SK-N-SH treated with all-trans-retinoic acid at 6 μM for 48 hours (cell line): ENCODE results near the gene CRYL1.

Experiments
- ATAC-seq: fragments of 200-7000 bp; cut with Tn5 transposase; 3 replicates; pipeline ENCODE4 v1.9.1; 2020; ENCODE audit warnings: mild to moderate bottlenecking, moderate library complexity
- ARNTL ChIP-seq: fragments of 450-650 bp; formaldehyde crosslinking; IDR thresholded peaks from 2 replicates; pipeline ENCODE4 v1.5.0; 2020; ENCODE audit warnings: low read depth, mild to moderate bottlenecking, moderate library complexity, borderline replicate concordance
- CREB5 ChIP-seq: fragments of 250-450 bp; sonication (Bioruptor Pico); IDR thresholded peaks from 2 replicates; pipeline ENCODE4 v1.5.1; 2020; ENCODE audit warnings: low read depth, mild to moderate bottlenecking, moderate library complexity
- CSDC2 ChIP-seq: fragments of 250-450 bp; sonication (Bioruptor Pico); IDR thresholded peaks from 2 replicates; pipeline ENCODE4 v1.5.0; 2020; ENCODE audit warnings: mild to moderate bottlenecking, moderate library complexity
- GLIS3 ChIP-seq: fragments of 250-450 bp; sonication (Bioruptor Pico); IDR thresholded peaks from 2 replicates; pipeline ENCODE4 v1.5.0; 2020; ENCODE audit warnings: mild to moderate bottlenecking, moderate library complexity
- ISL1 ChIP-seq: fragments of 250-450 bp; sonication (Bioruptor Pico); IDR thresholded peaks from 2 replicates; pipeline ENCODE4 v2.1.2; 2022; ENCODE audit warnings: mild to moderate bottlenecking, moderate library complexity
- OSR1 ChIP-seq: fragments of 250-450 bp; sonication (Bioruptor Pico); IDR thresholded peaks from 2 replicates; pipeline ENCODE4 v1.8.0; 2022; ENCODE audit warnings: moderate library complexity, mild to moderate bottlenecking, inconsistent platforms
- PATZ1 ChIP-seq: fragments of 250-450 bp; sonication (Bioruptor Pico); IDR thresholded peaks from 2 replicates; pipeline ENCODE4 v1.8.0; 2020; ENCODE audit warnings: mild to moderate bottlenecking, moderate library complexity, borderline replicate concordance
- POU6F1 ChIP-seq: fragments of 250-450 bp; sonication (Bioruptor Pico); IDR thresholded peaks from 2 replicates; pipeline ENCODE4 v1.8.0; 2021; ENCODE audit warnings: low read depth, mild to moderate bottlenecking, moderate library complexity, borderline replicate concordance
- PPARA ChIP-seq: fragments of 250-450 bp; sonication (Bioruptor Pico); IDR thresholded peaks from 2 replicates; pipeline ENCODE4 v1.5.0; 2020; ENCODE audit warnings: mild to moderate bottlenecking, borderline replicate concordance
- RARB ChIP-seq: fragments of 250-450 bp; sonication (Bioruptor Pico); IDR thresholded peaks from 2 replicates; pipeline ENCODE4 v1.8.0; 2021; ENCODE audit warnings: mild to moderate bottlenecking, moderate library complexity
- SNAI2 ChIP-seq: fragments of 250-450 bp; sonication (Bioruptor Pico); IDR thresholded peaks from 2 replicates; pipeline ENCODE4 v1.5.0; 2020; ENCODE audit warnings: mild to moderate bottlenecking, moderate library complexity
- TCF4 ChIP-seq: fragments of 250-450 bp; sonication (Bioruptor Pico); IDR thresholded peaks from 2 replicates; pipeline ENCODE4 v1.8.0; 2021; ENCODE audit warnings: mild to moderate bottlenecking, moderate library complexity, borderline replicate concordance
- TOX ChIP-seq: fragments of 250-450 bp; sonication (Bioruptor Pico); IDR thresholded peaks from 2 replicates; pipeline ENCODE4 v1.8.0; 2021; ENCODE audit warnings: mild to moderate bottlenecking, moderate library complexity, borderline replicate concordance
- ZC3H10 ChIP-seq: fragments of 250-450 bp; sonication (Bioruptor Pico); IDR thresholded peaks from 2 replicates; pipeline ENCODE4 v1.5.1; 2021; ENCODE audit warnings: mild to moderate bottlenecking, moderate library complexity
- ZFP3 ChIP-seq: fragments of 250-450 bp; sonication (Bioruptor Pico); IDR thresholded peaks from 2 replicates; pipeline ENCODE4 v1.5.0; 2020; ENCODE audit warnings: mild to moderate bottlenecking, moderate library complexity
- ZFP30 ChIP-seq: fragments of 450-650 bp; formaldehyde crosslinking; IDR thresholded peaks from 2 replicates; pipeline ENCODE4 v1.5.0; 2022; ENCODE audit warnings: mild to moderate bottlenecking, moderate library complexity
- ZNF565 ChIP-seq: fragments of 450-650 bp; formaldehyde crosslinking; conservative IDR thresholded peaks from 2 replicates; pipeline ENCODE4 v1.5.0; 2020; ENCODE audit warnings: low read depth, mild to moderate bottlenecking, moderate library complexity
- ZNF70 ChIP-seq: fragments of 450-650 bp; formaldehyde crosslinking; IDR thresholded peaks from 2 replicates; pipeline ENCODE4 v1.5.0; 2020; ENCODE audit warnings: mild to moderate bottlenecking, moderate library complexity
- ZNF8 ChIP-seq: fragments of 450-650 bp; formaldehyde crosslinking; IDR thresholded peaks from 2 replicates; pipeline ENCODE4 v1.5.0; 2020; ENCODE audit warnings: mild to moderate bottlenecking, moderate library complexity
- TF ChIP-seq, protein P1 (sequence below): fragments of 250-450 bp; sonication (Bioruptor Pico); IDR thresholded peaks from 2 replicates; pipeline ENCODE4 v1.5.1; 2021; ENCODE audit warnings: mild to moderate bottlenecking, moderate library complexity

Gene CRYL1

DNA sequence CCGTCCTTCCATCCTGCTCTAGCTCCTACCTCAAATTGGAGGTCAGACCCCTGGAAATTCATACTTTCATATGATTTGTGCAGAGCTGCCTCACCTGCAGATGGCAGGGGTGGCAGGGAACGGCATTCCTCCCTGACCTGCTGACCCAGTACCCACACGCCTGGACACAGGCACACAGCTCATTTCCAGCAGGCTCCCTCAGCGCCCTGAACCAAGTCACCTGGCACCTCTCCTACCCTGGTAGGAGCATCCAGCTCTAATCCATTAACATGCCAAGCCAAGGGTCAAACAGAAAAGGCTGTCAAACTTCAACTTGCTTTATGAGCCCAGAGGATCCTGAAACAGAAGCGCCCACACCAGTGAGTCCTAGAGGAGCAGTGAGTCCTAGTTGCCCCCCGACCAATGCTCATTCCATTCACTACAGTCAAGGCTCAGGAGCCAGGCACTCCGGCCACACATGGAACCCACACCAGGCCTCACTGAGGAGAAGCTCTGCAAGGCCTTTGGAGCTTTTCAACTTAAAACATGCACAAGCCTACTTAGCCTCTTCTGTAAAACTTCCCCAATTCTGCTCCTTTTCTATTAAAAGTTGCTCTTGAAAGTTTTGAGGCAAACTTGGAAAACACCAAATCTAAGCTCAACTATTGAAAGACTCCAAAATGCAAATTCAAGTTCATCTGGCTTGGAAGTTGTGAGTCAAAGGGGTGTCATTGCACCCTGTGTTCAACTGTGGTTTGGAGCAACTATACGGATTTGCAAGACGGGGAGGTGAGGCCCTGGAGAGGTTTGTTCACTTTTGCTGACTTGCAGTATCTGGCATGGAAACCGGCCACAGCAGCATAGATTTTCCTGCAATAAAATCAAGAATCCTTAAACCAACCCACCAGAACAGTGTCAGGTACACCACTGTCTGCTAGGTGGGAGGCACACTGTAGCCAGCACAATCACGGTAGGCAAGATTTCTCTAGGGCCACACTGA is 96.7 kb downstream of the CRYL1 start:
- ATAC-seq, result no peak
- TF ChIP-seq GLIS3, result no peak
- TF ChIP-seq ISL1, result no peak
- TF ChIP-seq ZC3H10, result no peak
- no peak for TF ChIP-seq PATZ1 (CRISPR knock-in tag)

- TF ChIP-seq ZNF70 (no peak), SNAI2 (CRISPR knock-in tag) (no peak), POU6F1 (CRISPR knock-in tag) (no peak), ZNF565 (CRISPR knock-in tag) (no peak), CREB5 (no peak)
- ATAC-seq, result no peak
Measured at GRCh38 chr13:20426766-20427448, 98.8 kb downstream of the CRYL1 start.

DNA sequence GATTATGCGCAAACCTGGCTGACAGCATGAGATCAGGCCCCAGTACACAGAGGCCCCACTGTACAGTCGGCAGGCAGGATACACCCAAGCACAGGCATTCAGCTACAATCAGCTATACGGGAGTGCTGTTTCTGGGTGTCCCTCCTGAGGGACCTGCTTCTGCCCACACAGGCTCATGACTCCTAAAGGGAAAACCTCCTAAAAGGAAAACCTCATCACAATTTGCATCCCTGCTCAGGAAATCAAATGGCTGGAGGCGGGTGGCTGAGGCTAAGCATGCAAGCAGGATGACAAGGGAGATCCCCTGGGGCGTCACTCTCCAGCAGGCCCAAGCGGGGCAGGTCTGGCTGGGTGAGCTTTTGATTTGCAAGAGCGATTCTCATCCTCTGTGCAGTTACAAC is 99.8 kb downstream of the CRYL1 start:
- no peak for ATAC-seq
- TF ChIP-seq, protein P1, sequence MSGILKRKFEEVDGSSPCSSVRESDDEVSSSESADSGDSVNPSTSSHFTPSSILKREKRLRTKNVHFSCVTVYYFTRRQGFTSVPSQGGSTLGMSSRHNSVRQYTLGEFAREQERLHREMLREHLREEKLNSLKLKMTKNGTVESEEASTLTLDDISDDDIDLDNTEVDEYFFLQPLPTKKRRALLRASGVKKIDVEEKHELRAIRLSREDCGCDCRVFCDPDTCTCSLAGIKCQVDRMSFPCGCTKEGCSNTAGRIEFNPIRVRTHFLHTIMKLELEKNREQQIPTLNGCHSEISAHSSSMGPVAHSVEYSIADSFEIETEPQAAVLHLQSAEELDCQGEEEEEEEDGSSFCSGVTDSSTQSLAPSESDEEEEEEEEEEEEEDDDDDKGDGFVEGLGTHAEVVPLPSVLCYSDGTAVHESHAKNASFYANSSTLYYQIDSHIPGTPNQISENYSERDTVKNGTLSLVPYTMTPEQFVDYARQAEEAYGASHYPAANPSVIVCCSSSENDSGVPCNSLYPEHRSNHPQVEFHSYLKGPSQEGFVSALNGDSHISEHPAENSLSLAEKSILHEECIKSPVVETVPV (CRISPR knock-in tag), result no peak
- no peak for TF ChIP-seq PPARA (CRISPR knock-in tag)
- TF ChIP-seq, all 23 proteins: peak for 0

DNA sequence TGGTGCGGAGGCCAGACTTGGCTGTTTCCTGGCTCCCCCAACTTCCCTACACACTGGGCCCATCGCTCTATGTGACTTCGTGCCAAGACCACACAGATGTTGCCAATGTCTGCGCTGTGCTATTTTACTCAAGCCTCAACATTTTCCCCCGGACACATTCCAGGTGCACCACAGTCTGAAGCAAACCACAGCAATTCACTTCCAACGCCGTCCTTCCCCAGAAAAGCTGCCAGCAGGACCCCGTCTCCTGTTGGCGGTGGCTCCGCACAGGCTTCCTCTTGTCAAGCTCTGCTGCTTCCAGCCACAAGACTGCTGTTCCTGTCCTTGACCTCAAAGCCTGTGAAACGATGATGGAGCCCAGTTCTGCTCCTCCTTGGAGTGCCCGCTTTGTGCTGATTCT is 100.7 kb downstream of the CRYL1 start:
- no peak for ATAC-seq

GRCh38 chr13:20424559-20424852 is 101.2 kb downstream of the CRYL1 start:
- TF ChIP-seq PATZ1 (CRISPR knock-in tag) (no peak), ZC3H10 (no peak), OSR1 (CRISPR knock-in tag) (no peak), RARB (CRISPR knock-in tag) (no peak), ZFP3 (no peak), TOX (CRISPR knock-in tag) (no peak), TCF4 (CRISPR knock-in tag) (no peak), ARNTL (CRISPR knock-in tag) (no peak), ZNF70 (no peak), ZNF8 (CRISPR knock-in tag) (no peak), ZFP30 (no peak)
- no peak for ATAC-seq

More for the DNA sequence above, 100.7 kb downstream of the CRYL1 start:
- TF ChIP-seq CSDC2 (CRISPR knock-in tag), result no peak
- TF ChIP-seq ZNF8 (CRISPR knock-in tag), result no peak
- TF ChIP-seq RARB (CRISPR knock-in tag), result no peak
- TF ChIP-seq ZC3H10, result no peak
- no peak for TF ChIP-seq TOX (CRISPR knock-in tag)
- TF ChIP-seq, protein P1 (CRISPR knock-in tag), result no peak
- no peak for TF ChIP-seq PPARA (CRISPR knock-in tag)
- no peak for TF ChIP-seq ZFP3
- TF ChIP-seq, all 23 proteins: peak for 0
